ENCODE results near the gene MCEE.
"Not testable (repeated sequence)": the region's sequence is repeated elsewhere in the genome, so short reads cannot be mapped to it uniquely, and the experiment has no call there.

MCEE gene

GRCh38 chr2:71130152-71130904 lies at the start of gene MCEE, which contains the start of gene MPHOSPH10:
Gene MCEE, minus strand, starts transcription at chr2:71130229. Its CDS starts 10 bp downstream, at chr2:71130219.
Gene MPHOSPH10, plus strand, starts transcription at chr2:71130634. Its CDS starts 32 bp downstream, at chr2:71130666.
- DNase-seq (ENCODE audit: low read depth in 2 of 2, low spot score in 1 of 2) = peak; percentile 75 to 78

GRCh38 chr2:71178836-71179235 lies 48.8 kb upstream of the MCEE start:
- not testable (repeated sequence) for DNase-seq (ENCODE audit: low read depth in 2 of 2, low spot score in 1 of 2)

- DNase-seq (ENCODE audit: low read depth in 2 of 2, low spot score in 1 of 2) = no peak
Measured at GRCh38 chr2:71174207-71174606, 44.2 kb upstream of the MCEE start.

- DNase-seq (ENCODE audit: low read depth in 2 of 2, low spot score in 1 of 2) = no peak
Measured at GRCh38 chr2:71173096-71173495, 43.1 kb upstream of the MCEE start.

- DNase-seq (ENCODE audit: low read depth in 2 of 2, low spot score in 1 of 2) = no peak
Measured at GRCh38 chr2:71166812-71167211, 36.8 kb upstream of the MCEE start.

GRCh38 chr2:71157124-71157793 lies 27.2 kb upstream of the MCEE start:
- peak; percentile 29 to 40 for DNase-seq (ENCODE audit: low read depth in 2 of 2, low spot score in 1 of 2)

- no peak for DNase-seq (ENCODE audit: low read depth in 2 of 2, low spot score in 1 of 2)
Measured at GRCh38 chr2:71156573-71156972, 26.5 kb upstream of the MCEE start.

DNA sequence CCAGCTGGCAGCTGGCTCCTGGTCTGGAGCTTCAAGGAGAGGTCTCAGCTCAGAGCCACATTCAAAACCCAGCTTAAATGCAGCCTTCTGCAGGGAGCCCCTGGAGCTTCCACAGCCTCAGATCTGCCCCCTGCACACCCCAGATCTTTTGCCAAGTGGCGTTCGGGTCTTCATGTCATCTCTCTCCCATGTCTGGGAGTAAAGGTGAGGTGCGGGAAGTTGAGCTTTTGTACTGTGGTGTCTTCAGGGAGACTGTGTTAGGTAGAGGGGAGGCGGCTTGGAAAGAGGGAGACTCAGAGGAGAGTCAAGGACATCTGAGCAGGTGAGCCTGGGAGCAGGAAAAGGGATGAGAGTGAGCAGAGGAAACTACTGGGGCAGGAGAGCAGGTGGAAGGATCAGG lies 25.8 kb upstream of the MCEE start:
- no peak for DNase-seq (ENCODE audit: low read depth in 2 of 2, low spot score in 1 of 2)

DNA sequence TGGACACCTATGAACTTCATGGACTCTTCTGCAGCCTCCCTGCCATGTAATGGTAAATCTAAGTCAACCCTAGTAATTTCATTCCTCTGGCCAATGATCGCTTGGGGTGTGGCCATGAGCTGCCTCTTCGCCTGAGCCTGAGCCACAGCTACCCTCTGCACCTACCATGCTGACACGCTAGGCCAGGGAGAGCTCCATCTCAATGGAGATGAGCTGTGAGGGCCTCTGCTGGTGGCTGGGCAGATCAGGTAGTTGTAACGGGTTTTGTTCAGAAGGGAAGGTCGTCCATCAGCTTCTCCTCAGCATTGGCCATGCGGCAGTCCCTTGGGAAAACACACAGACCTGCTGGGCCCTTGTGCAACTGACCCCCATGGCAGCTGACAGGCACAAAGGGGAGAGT lies 24.8 kb upstream of the MCEE start:
- DNase-seq (ENCODE audit: low read depth in 2 of 2, low spot score in 1 of 2) = no peak

DNA sequence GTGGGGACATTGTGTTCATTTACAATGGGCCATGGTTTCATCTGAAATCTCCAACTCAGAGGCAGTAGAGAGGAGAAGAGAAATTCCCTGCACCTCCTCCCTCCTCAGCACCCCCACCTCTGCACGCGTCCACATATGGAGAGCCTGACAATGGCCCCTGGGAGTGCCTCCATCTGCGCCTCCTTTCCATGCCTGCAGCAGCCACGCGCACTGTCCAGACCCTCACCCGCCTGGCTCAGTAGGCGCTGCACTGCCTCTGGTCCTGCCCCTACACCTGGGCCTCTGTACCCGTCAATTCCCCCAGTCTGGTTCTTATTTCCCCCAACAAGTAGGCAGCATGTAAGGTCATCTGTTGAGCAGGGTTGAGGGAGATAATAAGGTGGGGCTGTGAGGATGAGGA lies 24.2 kb upstream of the MCEE start:
- DNase-seq (ENCODE audit: low read depth in 2 of 2, low spot score in 1 of 2) = no peak

- no peak for DNase-seq (ENCODE audit: low read depth in 2 of 2, low spot score in 1 of 2)
Measured at GRCh38 chr2:71153585-71154224, 23.7 kb upstream of the MCEE start.

DNA sequence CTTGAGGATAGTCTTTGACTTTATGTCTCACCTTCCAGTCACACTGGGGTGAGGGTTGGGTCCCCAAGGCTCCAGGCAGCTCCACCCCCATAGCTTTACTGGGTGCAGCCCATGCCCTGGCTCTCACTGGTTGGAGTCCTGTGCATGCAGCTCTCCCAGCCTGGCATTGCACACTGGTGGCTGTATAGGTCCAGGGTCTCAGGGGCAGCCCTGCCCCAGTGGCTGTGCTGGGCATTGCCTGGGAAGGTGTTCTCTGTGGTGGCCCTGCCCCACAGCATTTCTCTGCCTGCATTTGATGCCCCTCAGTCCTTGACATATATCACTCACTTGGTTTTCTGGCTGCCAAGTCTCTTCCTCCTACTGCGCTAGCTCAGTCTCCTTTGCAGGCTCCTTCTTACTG lies 21.6 kb upstream of the MCEE start:
- DNase-seq (ENCODE audit: low read depth in 2 of 2, low spot score in 1 of 2) = no peak

DNA sequence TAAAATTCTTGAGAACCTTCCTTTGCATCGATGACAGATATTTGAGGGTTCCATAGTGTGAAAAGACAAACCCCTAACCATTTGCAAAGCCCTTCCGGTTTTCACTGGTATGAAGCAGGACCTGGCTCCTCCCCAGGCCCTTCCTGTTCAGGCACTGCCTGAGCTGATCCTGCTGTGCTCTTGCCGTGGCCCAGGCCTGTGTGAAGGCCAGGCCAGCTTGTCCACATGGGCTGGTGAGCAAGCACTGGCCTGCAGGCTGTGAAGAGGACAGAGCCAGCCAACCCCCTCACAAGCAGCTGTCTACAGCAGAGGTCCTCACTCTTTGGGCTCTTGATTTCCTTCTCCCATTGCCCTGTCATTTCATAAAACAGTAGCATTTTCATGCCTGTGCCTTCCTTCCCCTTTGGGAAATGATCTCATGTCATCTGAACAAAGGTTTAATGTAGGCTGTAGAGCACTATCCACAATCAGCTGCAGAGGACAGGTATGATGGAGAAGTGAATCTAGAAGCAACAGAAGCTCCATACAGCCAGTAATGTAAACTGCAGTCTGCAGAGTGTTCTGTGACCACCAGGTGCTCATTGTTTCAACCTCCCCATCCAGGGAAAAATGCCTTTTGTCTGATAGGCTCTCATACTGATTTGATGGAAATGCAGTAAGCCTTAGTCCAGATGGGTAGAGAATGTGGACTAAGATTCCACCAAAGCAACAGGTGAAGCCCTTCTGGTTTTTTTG lies 20.2 kb upstream of the MCEE start:
- no peak for DNase-seq (ENCODE audit: low read depth in 2 of 2, low spot score in 1 of 2)

- no peak for DNase-seq (ENCODE audit: low read depth in 2 of 2, low spot score in 1 of 2)
Measured at GRCh38 chr2:71148506-71149063, 18.6 kb upstream of the MCEE start.

DNA sequence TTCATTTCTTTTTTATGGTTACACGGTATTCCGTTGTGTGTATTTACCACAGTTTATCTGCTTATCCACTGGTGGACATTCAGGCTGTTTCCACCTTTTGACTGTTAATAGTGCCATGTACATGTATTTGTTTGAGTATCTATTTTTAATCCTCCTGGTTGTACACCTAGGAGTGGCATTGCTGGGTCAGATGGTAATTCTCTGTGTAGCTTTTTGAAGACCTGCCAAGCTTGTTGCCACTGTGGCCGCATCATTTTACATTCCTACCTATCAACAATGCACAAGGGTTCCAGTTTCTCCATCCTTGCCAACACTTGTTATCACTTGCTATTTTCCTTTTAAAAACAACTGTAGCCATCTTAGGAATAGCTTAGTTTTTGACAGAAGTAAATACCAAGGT lies 13.8 kb upstream of the MCEE start:
- DNase-seq (ENCODE audit: low read depth in 2 of 2, low spot score in 1 of 2) = no peak

GRCh38 chr2:71136174-71136573 lies 6.1 kb upstream of the MCEE start:
- no peak for DNase-seq (ENCODE audit: low read depth in 2 of 2, low spot score in 1 of 2)

GRCh38 chr2:71133603-71134002 lies 3.6 kb upstream of the MCEE start:
- no peak for DNase-seq (ENCODE audit: low read depth in 2 of 2, low spot score in 1 of 2)

DNA sequence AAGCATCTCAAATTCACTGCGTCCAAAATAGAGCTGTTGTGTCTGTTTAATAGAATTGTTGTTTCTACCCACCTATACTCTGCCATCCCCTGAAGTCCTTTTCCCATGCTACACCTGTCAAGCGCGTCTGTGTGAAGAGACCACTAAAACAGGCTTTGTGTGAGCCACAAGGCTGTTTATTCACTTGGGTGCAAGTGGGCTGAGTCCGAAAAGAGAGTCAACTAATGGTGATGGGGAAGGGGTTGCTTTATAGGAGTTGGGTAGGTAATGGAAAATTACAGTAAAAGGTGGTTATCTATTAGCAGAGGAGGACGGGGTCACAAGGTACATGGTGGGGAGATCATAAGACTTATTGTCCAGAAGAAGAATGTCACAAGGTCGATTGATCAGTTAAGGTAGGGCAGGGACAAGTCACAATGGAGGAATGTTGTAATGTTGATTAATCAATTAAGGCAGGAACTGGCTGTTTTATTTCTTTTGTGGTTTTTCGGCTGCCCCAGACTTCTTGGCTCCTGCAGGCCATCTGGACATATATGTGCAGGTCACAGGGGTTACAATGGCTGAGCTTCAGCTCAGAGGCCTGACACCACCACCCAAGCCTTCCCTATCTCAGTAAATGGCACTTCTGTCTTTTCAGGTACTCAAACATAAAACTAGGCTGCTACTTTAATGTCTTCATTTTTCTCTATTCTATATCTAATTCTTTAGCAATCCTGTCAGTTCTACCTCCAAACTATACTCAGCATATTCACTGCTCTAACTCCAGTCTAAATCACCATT lies 1.5 kb upstream of the MCEE start:
- not testable (repeated sequence) for DNase-seq (ENCODE audit: low read depth in 2 of 2, low spot score in 1 of 2)

GRCh38 chr2:71130905-71131244 lies 846 bp upstream of the MCEE start:
- no peak for DNase-seq (ENCODE audit: low read depth in 2 of 2, low spot score in 1 of 2)

- no peak for DNase-seq (ENCODE audit: low read depth in 2 of 2, low spot score in 1 of 2)
Measured at GRCh38 chr2:71129902-71130151, 202 bp downstream of the MCEE start.

All from stimulated activated CD8-positive, alpha-beta memory T cell treated with anti-CD3 and anti-CD28 coated beads, Interleukin-4, amount 100 ng/mL, for 1 hour (primary cell).